Peyer's patch (tissue), 4 donors: Measurements from ENCODE around the gene GLI2. TPM values are rescaled to one million over a fixed set of nuclear protein-coding genes. Genes with fewer than 3 reads are reported as not detected.

ENCODE experiments used
- DNase-seq, 3 donors: peaks; one replicate each; pipeline ENCODE4 v3.0.0-alpha.2; 2017 to 2019
- H3K27ac ChIP-seq, 4 donors: fragments of 200-600 bp; sonication (generic); one replicate each; pipeline ENCODE4 v1.5.1; 2016 to 2019
- H3K27me3 ChIP-seq, 2 donors: fragments of 200-600 bp; sonication (generic); one replicate each; pipeline ENCODE4 v1.5.1; 2019
- H3K36me3 ChIP-seq, 3 donors: fragments of 200-600 bp; sonication (generic); one replicate each; pipeline ENCODE4 v1.5.1; 2016 to 2019
- H3K4me1 ChIP-seq, 4 donors: fragments of 200-600 bp; sonication (generic); one replicate each; pipeline ENCODE4 v1.5.1; 2016 to 2019
- H3K4me3 ChIP-seq, 4 donors: fragments of 200-600 bp; sonication (generic); 1 replicate in 3 of 4; 2 replicates in 1 of 4; pipeline ENCODE4 v1.5.1; 2016 to 2019; ENCODE audit warnings: mild to moderate bottlenecking in 1 of 4
- H3K9me3 ChIP-seq, 4 donors: fragments of 200-600 bp; sonication (generic); one replicate each; pipeline ENCODE4 v1.5.1; 2016 to 2019; ENCODE audit warnings: mild to moderate bottlenecking in 1 of 4
- POLR2A ChIP-seq, 2 donors: fragments of 450-650 bp; IDR thresholded peaks; one replicate each; pipeline ENCODE4 v1.5.1; 2017; ENCODE audit warnings: antibody characterized with exemption in 2 of 2, mild to moderate bottlenecking in 2 of 2, moderate library complexity in 2 of 2
- total RNA-seq, 4 donors: library from RNA; depleted of rRNA; stranded (reverse); fragments of >200 nt; gene quantifications; one replicate each; pipeline ENCODE4 v1.1.0, GENCODE V29; 2016
- TF ChIP-seq, protein P1 (sequence below), 6 experiments: fragments of 450-650 bp in 4 of 6; fragments of 200-600 bp in 2 of 6; sonication (generic) in 1 of 6; IDR thresholded peaks; one replicate each; pipeline ENCODE4 v1.5.1; 2017 to 2019; ENCODE audit warnings: antibody characterized with exemption in 6 of 6, mild to moderate bottlenecking in 3 of 6, moderate library complexity in 1 of 6

The GLI2 gene
- total RNA-seq, 4 donors from 2014 or later: 0.18 to 5.8 (median 0.94) TPM

DNA sequence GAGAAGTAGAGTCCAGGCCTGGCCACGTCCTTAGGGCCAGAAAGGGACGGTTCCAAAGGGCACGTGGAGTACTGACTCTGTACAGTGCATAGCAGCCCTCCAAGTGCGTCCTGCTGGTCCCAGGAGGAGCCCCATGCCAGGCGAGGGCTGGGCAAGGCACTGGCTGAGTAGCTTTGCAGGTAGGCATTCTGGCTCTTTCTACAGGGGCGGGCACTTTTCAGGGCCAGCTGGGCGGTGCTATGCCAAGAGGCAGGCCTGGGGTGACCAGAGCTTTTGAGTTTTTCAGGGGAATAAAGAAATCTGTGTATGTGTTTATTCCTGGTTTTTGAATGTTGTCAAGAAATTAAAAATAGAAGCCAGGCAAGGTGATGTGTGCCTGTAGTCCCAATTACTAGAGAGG lies 15.4 kb upstream of the GLI2 start:
- no peak overlapping the region for H3K27ac ChIP-seq
- H3K9me3 ChIP-seq: no peaks in the 10 kb centered on the region
- peak in 1 of 3 donors; percentile 13 for DNase-seq
- H3K4me1 ChIP-seq: no peaks in the 10 kb centered on the region
- no peak overlapping the region for H3K4me3 ChIP-seq
- TF ChIP-seq, protein P1, sequence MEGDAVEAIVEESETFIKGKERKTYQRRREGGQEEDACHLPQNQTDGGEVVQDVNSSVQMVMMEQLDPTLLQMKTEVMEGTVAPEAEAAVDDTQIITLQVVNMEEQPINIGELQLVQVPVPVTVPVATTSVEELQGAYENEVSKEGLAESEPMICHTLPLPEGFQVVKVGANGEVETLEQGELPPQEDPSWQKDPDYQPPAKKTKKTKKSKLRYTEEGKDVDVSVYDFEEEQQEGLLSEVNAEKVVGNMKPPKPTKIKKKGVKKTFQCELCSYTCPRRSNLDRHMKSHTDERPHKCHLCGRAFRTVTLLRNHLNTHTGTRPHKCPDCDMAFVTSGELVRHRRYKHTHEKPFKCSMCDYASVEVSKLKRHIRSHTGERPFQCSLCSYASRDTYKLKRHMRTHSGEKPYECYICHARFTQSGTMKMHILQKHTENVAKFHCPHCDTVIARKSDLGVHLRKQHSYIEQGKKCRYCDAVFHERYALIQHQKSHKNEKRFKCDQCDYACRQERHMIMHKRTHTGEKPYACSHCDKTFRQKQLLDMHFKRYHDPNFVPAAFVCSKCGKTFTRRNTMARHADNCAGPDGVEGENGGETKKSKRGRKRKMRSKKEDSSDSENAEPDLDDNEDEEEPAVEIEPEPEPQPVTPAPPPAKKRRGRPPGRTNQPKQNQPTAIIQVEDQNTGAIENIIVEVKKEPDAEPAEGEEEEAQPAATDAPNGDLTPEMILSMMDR (IDR thresholded peaks at IDR 0.05): no peak
- TF ChIP-seq POLR2A (IDR thresholded peaks at IDR 0.05): no peak
- no peaks in the 10 kb centered on the region for H3K27me3 ChIP-seq
- H3K36me3 ChIP-seq: no peaks in the 10 kb centered on the region

DNA sequence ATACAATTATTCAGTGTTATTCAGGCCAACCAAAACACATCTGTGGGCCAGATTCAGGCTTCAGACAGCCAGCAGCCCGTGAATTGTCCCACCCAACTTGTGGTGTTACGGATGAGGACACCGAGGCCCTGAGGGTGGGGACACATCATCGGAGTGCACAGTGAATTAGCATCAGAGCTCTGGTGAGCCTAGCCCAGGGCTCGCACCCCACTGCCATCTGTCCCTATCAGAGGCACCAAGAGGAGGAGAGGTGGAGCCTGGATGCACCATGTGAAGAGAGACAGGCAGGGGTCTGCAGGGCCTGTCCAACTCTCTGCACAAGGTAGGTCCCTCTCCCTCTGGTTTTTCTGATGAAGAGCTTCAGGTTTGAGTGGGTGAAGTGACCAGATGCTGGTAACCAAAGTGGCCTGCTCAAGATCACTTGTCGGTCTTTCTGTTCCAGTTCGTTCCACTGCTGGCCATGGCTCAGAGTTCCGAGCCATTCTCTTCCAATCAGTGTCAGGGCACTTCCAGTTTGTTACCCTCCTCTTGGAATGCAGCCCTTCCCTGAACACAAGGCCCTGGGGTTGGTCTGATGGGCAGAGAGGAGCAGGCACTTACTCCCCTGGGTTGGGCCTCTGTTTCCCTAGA lies 14.8 kb upstream of the GLI2 start:
- H3K4me1 ChIP-seq: no peaks in the 10 kb centered on the region
- no peak overlapping the region for H3K4me3 ChIP-seq
- peak in 1 of 3 donors; percentile 31 for DNase-seq
- no peaks in the 10 kb centered on the region for H3K36me3 ChIP-seq
- no peaks in the 10 kb centered on the region for H3K9me3 ChIP-seq
- no peaks in the 10 kb centered on the region for H3K27me3 ChIP-seq
- H3K27ac ChIP-seq: no peak overlapping the region
- TF ChIP-seq, protein P1 (IDR thresholded peaks at IDR 0.05): no peak
- TF ChIP-seq POLR2A (IDR thresholded peaks at IDR 0.05): no peak

DNA sequence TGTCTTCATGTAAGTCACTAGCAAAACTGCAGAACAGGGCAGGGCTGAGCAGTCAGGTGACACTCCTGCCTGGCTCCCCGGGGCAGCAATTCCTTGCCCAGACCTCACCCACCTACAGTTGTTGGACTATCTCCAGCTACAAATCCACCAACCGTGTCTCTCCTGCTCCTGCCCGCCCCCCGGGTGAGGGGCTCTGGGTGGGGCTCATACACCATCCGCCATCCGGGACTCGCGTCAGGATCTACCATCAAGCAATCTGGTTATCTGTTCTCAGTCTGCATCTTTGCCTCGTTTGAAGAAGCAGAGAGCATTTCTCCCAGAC lies 13.5 kb upstream of the GLI2 start:
- Histone ChIP-seq H3K4me3 (no peak overlapping the region), H3K9me3 (no peaks in the 10 kb centered on the region), H3K27ac (no peak overlapping the region), H3K27me3 (no peaks in the 10 kb centered on the region), H3K36me3 (no peaks in the 10 kb centered on the region), H3K4me1 (no peaks in the 10 kb centered on the region)
- DNase-seq: peak in 2 of 3 donors; percentile 7 to 27
- TF ChIP-seq, protein P1 (IDR thresholded peaks at IDR 0.05): no peak
- TF ChIP-seq POLR2A (IDR thresholded peaks at IDR 0.05): no peak

DNA sequence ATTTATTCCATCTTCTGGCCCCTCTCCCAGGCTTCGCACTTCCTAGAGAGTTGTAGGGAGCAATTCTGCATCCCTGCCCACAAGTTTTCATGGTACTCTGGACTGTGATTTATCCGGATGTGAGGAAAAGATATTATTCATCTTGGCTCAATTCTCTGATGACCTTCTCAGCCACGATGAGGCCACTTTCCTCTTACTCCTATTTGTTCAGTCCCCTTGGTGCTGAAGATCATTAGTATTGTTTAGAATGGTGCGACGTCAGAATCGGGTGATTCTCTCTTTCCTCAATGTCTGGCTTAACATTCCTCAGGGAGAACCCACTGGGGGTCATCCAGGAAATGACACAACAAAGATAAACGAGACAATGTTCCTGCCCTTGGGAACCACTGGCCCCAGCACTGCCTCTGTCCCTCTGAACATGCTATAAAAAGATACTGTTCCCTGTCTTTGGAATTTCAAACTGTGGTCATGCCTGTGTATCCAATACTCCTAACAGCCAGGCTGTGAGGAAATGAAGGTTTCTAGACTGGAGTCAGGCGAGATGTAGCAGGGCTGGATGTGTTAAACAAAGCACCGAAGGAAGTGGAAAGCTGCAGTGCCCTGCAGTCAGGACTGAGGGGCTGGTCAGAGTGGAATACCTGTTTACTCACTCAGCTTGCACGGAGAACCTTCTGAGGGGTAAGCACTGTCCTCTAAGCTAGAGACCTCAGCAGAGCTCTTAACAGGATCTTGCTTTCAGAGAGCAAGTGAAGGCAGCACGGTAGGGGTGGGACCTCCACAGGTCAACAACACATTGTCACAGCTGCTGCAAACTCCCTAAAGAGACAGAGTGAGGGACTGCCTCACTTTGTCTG lies 12.9 kb upstream of the GLI2 start:
- no peak overlapping the region for H3K4me3 ChIP-seq
- peak in 2 of 3 donors; percentile 9 to 23 for DNase-seq

DNA sequence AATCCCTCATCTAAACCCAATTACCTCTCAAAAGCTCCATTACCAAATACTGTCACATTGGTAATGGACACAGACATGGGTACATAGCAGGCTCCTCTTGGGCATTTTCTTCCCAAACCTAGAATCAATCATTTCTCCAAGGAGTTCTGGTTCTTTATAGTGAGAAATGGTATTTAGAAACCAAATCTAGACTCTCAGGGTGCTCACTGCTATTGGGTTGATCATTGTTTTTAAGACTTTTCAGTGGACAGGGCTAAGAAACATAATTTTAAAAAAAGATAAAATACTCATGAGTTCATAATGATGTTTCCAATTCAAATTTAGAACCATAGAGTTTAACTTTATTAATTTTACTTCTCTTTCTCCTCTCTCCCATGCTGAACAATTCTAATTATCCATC lies 9.4 kb upstream of the GLI2 start:
- no peaks in the 10 kb centered on the region for H3K27me3 ChIP-seq
- no peak for DNase-seq
- TF ChIP-seq, protein P1 (IDR thresholded peaks at IDR 0.05): no peak
- no peak for TF ChIP-seq POLR2A (IDR thresholded peaks at IDR 0.05)
- no peaks in the 10 kb centered on the region for H3K9me3 ChIP-seq
- H3K4me3 ChIP-seq: no peak overlapping the region
- H3K27ac ChIP-seq: no peak overlapping the region
- H3K4me1 ChIP-seq: no peaks in the 10 kb centered on the region
- H3K36me3 ChIP-seq: no peaks in the 10 kb centered on the region

More for the DNA sequence above, 12.9 kb upstream of the GLI2 start:
- H3K4me1 ChIP-seq: no peaks in the 10 kb centered on the region
- no peaks in the 10 kb centered on the region for H3K27me3 ChIP-seq
- no peaks in the 10 kb centered on the region for H3K9me3 ChIP-seq
- H3K27ac ChIP-seq: no peak overlapping the region
- no peak for TF ChIP-seq POLR2A (IDR thresholded peaks at IDR 0.05)
- TF ChIP-seq, protein P1 (IDR thresholded peaks at IDR 0.05): no peak
- no peaks in the 10 kb centered on the region for H3K36me3 ChIP-seq
